Esophagus muscularis mucosa (tissue), 4 donors: ENCODE measurements around the gene CCDC146. TPM values are rescaled to one million over a fixed set of nuclear protein-coding genes. Genes with fewer than 3 reads are reported as not detected.
"Not testable (repeated sequence)": the region's sequence is repeated elsewhere in the genome, so short reads cannot be mapped to it uniquely, and the experiment has no call there.

Experiments
- DNase-seq: peaks from one replicate; pipeline ENCODE4 v3.0.0-alpha.2; 2017; ENCODE audit errors: extremely low spot score
- H3K27ac ChIP-seq, 4 donors: fragments of 200-600 bp; sonication (generic); replicated peaks in 1 of 4; 1 replicate in 3 of 4; 2 replicates in 1 of 4; pipeline ENCODE4 v1.5.1; 2016 to 2019; ENCODE audit warnings: mild to moderate bottlenecking in 1 of 4
- H3K27me3 ChIP-seq, 4 donors: fragments of 200-600 bp; sonication (generic); one replicate each; pipeline versions ENCODE4 v1.5.1 to v1.6.0; 2016 to 2019
- H3K36me3 ChIP-seq, 4 donors: fragments of 200-600 bp; sonication (generic); one replicate each; pipeline ENCODE4 v1.5.1; 2016 to 2019
- H3K4me1 ChIP-seq, 4 donors: fragments of 200-600 bp; sonication (generic); one replicate each; pipeline ENCODE4 v1.5.1; 2016 to 2019
- H3K4me3 ChIP-seq, 4 donors: fragments of 200-600 bp; sonication (generic); 1 replicate in 2 of 4; 2 replicates in 2 of 4; pipeline ENCODE4 v1.5.1; 2016 to 2019; ENCODE audit warnings: mild to moderate bottlenecking in 4 of 4, moderate library complexity in 1 of 4
- H3K9me3 ChIP-seq, 4 donors: fragments of 200-600 bp; sonication (generic); 1 replicate in 3 of 4; 2 replicates in 1 of 4; pipeline ENCODE4 v1.5.1; 2016 to 2019
- EP300 ChIP-seq: sonication (generic); formaldehyde crosslinking; IDR thresholded peaks from one replicate; pipeline ENCODE4 v1.6.1; 2017; ENCODE audit warnings: antibody characterized with exemption
- POLR2A ChIP-seq: fragments of 450-650 bp; IDR thresholded peaks from one replicate; pipeline ENCODE4 v1.6.1; 2017; ENCODE audit warnings: antibody characterized with exemption, moderate library complexity, mild to moderate bottlenecking, low read depth
- POLR2AphosphoS5 ChIP-seq, 2 donors: sonication (generic); formaldehyde crosslinking; IDR thresholded peaks; one replicate each; pipeline ENCODE4 v1.6.1; 2017; ENCODE audit warnings: antibody characterized with exemption in 2 of 2
- WGBS: methylation state at CpG from one replicate; pipeline ENCODE4 v1.1.5; 2018; 5-methylcytosine and 5-hydroxymethylcytosine counted together
- intact Hi-C: fragments of 100-400 bp; cut with DNase I; formaldehyde crosslinking; loops from one replicate; pipeline ENCODE4 v1.15.1; 2023
- total RNA-seq, 4 donors: library from RNA; depleted of rRNA; stranded (reverse); fragments of >200 nt; gene quantifications; one replicate each; pipeline versions ENCODE4 v1.1.0 to v1.2.1, GENCODE V29; 2016
- TF ChIP-seq, protein P1 (sequence below), 3 experiments: fragments of 200-600 bp in 2 of 3; fragments of 450-650 bp in 1 of 3; sonication (generic) in 2 of 3; IDR thresholded peaks; one replicate each; pipeline ENCODE4 v1.5.1; 2017 to 2019; ENCODE audit warnings: antibody characterized with exemption in 3 of 3, mild to moderate bottlenecking in 2 of 3, moderate library complexity in 1 of 3

CCDC146 gene
- total RNA-seq, 4 donors from 2014 or later = 14.1 to 21.0 (median 16.2) TPM

DNA sequence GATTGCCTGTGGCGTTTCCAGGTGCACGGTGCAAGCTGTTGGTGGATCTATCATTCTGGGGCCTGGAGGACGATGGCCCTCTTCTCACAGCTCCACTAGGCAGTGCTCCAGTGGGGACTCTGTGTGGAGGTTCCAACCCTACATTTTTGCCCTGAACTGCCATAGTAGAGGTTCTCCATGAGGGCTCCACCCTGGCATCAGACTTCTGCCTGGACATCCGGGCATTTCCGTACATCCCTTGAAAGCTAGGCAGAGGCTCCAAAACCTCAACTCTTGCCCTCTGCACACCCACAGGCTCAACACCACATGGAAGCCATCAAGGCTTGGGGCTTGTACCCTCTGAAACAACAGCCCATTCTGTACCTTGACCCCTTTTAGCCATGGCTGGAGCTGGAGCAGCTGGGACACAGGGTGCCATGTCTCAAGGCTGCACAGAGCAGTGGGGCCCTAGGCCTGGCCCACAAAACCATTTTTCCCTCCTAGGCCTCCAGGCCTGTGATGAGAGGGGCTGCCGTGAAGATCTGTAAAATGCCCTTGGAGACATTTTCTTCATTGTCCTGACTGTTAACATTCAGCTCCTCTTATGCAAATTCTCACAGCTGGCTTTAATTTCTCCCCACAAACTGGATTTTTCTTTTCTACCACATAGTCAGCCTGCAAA lies 87.2 kb downstream of the CCDC146 start:
- 96% methylated on average over 4 of the region's 6 CpGs for WGBS
- no peak overlapping the region for H3K27ac ChIP-seq
- DNase-seq = no peak
- no peak overlapping the region for H3K4me3 ChIP-seq
- no peaks in the 10 kb centered on the region for H3K27me3 ChIP-seq
- TF ChIP-seq EP300 (no peak), POLR2AphosphoS5 (IDR thresholded peaks at IDR 0.05) (no peak), POLR2A (no peak)
- TF ChIP-seq, protein P1, sequence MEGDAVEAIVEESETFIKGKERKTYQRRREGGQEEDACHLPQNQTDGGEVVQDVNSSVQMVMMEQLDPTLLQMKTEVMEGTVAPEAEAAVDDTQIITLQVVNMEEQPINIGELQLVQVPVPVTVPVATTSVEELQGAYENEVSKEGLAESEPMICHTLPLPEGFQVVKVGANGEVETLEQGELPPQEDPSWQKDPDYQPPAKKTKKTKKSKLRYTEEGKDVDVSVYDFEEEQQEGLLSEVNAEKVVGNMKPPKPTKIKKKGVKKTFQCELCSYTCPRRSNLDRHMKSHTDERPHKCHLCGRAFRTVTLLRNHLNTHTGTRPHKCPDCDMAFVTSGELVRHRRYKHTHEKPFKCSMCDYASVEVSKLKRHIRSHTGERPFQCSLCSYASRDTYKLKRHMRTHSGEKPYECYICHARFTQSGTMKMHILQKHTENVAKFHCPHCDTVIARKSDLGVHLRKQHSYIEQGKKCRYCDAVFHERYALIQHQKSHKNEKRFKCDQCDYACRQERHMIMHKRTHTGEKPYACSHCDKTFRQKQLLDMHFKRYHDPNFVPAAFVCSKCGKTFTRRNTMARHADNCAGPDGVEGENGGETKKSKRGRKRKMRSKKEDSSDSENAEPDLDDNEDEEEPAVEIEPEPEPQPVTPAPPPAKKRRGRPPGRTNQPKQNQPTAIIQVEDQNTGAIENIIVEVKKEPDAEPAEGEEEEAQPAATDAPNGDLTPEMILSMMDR (IDR thresholded peaks at IDR 0.05) = no peak
- H3K9me3 ChIP-seq = peaks cover 0 to 14% (median 6%) of the 10 kb centered on the region in 4 donors
- no peaks in the 10 kb centered on the region for H3K4me1 ChIP-seq
- intact Hi-C loops = no loop called here
- no peaks in the 10 kb centered on the region for H3K36me3 ChIP-seq

GRCh38 chr7:77216181-77216845 lies 93.9 kb downstream of the CCDC146 start:
- no peak for DNase-seq
- intact Hi-C loops = no loop called here
- H3K9me3 ChIP-seq = no peaks in the 10 kb centered on the region

GRCh38 chr7:77217474-77218185 lies 95.2 kb downstream of the CCDC146 start:
- 91% methylated on average over 2 of the region's 2 CpGs for WGBS
- peaks cover 0 to 6% (median 2%) of the 10 kb centered on the region in 4 donors for H3K4me1 ChIP-seq

More at GRCh38 chr7:77216181-77216845, 93.9 kb downstream of the CCDC146 start:
- Histone ChIP-seq H3K27me3 (no peaks in the 10 kb centered on the region), H3K36me3 (no peaks in the 10 kb centered on the region), H3K4me3 (no peak overlapping the region), H3K27ac (no peak overlapping the region), H3K4me1 (peaks cover 0 to 6% (median 2%) of the 10 kb centered on the region in 4 donors)
- TF ChIP-seq POLR2A (no peak), POLR2AphosphoS5 (IDR thresholded peaks at IDR 0.05) (no peak), EP300 (no peak)
- TF ChIP-seq, protein P1 (IDR thresholded peaks at IDR 0.05) = no peak
- WGBS = 86% methylated on average over 3 of the region's 3 CpGs

DNA sequence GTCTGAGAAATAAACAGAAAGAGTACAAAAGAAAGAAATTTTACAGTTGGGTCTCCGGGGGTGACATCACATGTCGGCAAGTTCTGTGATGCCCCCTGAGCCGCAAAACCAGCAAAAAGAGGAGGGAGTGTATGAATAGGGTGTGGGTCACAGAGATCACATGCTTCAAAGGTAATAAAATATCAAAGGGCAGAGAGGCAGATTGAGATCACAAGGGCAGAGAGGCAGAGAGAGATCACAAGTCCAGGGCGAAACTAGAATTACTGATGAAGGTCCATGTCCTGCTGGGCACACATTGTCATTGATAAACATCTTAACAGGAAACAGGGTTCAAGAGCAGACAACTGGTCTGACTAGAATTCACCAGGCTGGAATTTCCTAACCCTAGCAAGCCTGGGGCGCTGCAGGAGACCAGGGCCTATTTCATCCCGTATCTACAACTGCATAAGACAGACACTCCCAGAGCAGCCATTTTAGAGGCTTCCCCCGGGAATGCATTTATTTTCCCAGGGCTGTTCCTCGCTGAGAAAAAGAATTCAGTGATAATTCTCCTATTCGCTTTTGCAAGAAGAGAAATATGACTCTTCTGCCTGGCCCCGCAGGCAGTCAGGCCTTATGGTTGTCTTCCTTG lies 97.4 kb downstream of the CCDC146 start:
- H3K36me3 ChIP-seq, intact Hi-C loops, H3K27ac ChIP-seq, H3K4me3 ChIP-seq, H3K27me3 ChIP-seq, H3K9me3 ChIP-seq, DNase-seq: not testable (repeated sequence)
- 95% methylated on average over 10 of the region's 10 CpGs for WGBS
- peaks cover 0 to 12% (median 2%) of the 10 kb centered on the region in 4 donors for H3K4me1 ChIP-seq

More at GRCh38 chr7:77217474-77218185, 95.2 kb downstream of the CCDC146 start:
- Histone ChIP-seq H3K36me3 (no peaks in the 10 kb centered on the region), H3K27ac (no peak overlapping the region), H3K9me3 (no peaks in the 10 kb centered on the region), H3K4me3 (no peak overlapping the region), H3K27me3 (no peaks in the 10 kb centered on the region)
- intact Hi-C loops = no loop called here
- DNase-seq = no peak
- no peak for TF ChIP-seq EP300
- no peak for TF ChIP-seq POLR2A
- TF ChIP-seq, protein P1 (IDR thresholded peaks at IDR 0.05) = no peak
- no peak for TF ChIP-seq POLR2AphosphoS5 (IDR thresholded peaks at IDR 0.05)

DNA sequence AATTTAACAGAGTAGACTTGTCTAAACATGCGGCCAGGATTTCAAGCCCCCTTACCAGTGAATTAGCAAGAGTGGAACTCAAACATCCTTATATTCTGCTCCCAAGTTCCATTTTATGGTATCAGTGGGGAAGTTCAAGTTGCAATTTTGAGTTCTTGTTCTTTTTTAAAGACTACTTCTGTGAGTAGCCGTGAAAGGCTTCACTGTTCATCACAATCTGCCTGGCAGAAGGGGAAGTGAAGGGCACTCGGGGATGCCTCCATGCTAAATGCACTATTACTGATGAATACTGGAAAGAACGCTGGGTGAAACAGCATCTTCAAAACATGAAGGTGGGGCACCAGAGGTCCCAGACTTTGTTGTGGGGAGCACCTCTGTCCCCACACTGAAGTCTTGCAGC lies 99.7 kb downstream of the CCDC146 start:
- H3K27ac ChIP-seq = no peak overlapping the region
- TF ChIP-seq POLR2A (no peak), POLR2AphosphoS5 (IDR thresholded peaks at IDR 0.05) (no peak)
- no peaks in the 10 kb centered on the region for H3K9me3 ChIP-seq
- no peak for DNase-seq
- H3K4me1 ChIP-seq = peaks cover 0 to 6% (median 0%) of the 10 kb centered on the region in 4 donors
- no peak overlapping the region for H3K4me3 ChIP-seq
- intact Hi-C loops = no loop called here
- H3K36me3 ChIP-seq = no peaks in the 10 kb centered on the region
- WGBS = 91% methylated on average over 4 of the region's 4 CpGs
- H3K27me3 ChIP-seq = no peaks in the 10 kb centered on the region
